Measurements from ENCODE around the gene SMIM21. TPM values are rescaled to one million over a fixed set of nuclear protein-coding genes. Genes with fewer than 3 reads are reported as not detected.

Gene SMIM21
- total RNA-seq, 1 experiment from 2014 or later: not detected

DNA sequence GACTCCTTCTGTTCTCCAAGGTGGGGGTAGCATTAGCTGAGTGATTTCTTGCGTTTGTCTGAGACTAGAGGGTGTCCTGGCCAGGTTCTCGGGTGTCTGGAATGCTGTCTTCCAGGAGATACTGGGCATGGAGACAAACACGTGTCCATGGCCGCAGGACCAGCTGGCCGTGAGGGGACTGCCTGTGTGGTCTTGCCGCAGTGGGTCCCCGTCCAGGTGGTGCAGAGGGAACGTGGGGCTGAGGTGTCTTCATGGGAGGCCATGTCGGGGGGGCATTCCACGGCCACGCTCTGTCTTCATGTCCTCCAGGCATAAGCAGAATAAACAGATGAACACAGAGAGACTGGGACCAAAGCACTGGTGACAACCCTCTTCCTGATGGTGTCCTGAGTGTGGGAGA is 66.6 kb downstream of the SMIM21 start:
- ChIA-PET CTCF (no interaction called here), POLR2A (no interaction called here)
- H3K4me1 Mint-ChIP-seq (ENCODE audit: low read depth, unreplicated experiment): no peaks in the 10 kb centered on the region
- TF ChIP-seq, protein P1, sequence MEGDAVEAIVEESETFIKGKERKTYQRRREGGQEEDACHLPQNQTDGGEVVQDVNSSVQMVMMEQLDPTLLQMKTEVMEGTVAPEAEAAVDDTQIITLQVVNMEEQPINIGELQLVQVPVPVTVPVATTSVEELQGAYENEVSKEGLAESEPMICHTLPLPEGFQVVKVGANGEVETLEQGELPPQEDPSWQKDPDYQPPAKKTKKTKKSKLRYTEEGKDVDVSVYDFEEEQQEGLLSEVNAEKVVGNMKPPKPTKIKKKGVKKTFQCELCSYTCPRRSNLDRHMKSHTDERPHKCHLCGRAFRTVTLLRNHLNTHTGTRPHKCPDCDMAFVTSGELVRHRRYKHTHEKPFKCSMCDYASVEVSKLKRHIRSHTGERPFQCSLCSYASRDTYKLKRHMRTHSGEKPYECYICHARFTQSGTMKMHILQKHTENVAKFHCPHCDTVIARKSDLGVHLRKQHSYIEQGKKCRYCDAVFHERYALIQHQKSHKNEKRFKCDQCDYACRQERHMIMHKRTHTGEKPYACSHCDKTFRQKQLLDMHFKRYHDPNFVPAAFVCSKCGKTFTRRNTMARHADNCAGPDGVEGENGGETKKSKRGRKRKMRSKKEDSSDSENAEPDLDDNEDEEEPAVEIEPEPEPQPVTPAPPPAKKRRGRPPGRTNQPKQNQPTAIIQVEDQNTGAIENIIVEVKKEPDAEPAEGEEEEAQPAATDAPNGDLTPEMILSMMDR (IDR thresholded peaks at IDR 0.05; ENCODE audit: insufficient read depth in 1 of 2, low read depth in 1 of 2, low read length in 1 of 2, severe bottlenecking in 1 of 2, unreplicated experiment in 1 of 2): no peak
- H3K27ac Mint-ChIP-seq (ENCODE audit: unreplicated experiment): no peak overlapping the region
- Histone ChIP-seq H3K27me3 (replicated peaks; ENCODE audit: control insufficient read depth, insufficient read depth, low read length) (no peaks in the 10 kb centered on the region), H3K36me3 (ENCODE audit: control insufficient read depth, insufficient read depth, low read length) (no peaks in the 10 kb centered on the region), H3K9me3 (no peaks in the 10 kb centered on the region), H3K4me1 (no peaks in the 10 kb centered on the region), H3K4me3 (ENCODE audit: low read depth, low read length) (no peak overlapping the region)
- H3K36me3 Mint-ChIP-seq (ENCODE audit: insufficient read depth, unreplicated experiment): no peaks in the 10 kb centered on the region
- H3K27me3 Mint-ChIP-seq (ENCODE audit: insufficient read depth, unreplicated experiment): peaks cover 5% of the 10 kb centered on the region
- DNase-seq: no peak
- no TSS peak for BruUV-seq (replicated peaks)
- intact Hi-C loops (cut with micrococcal nuclease; ENCODE audit: unreplicated experiment): no loop called here
- no peak overlapping the region for H3K4me3 Mint-ChIP-seq (ENCODE audit: unreplicated experiment)
- H3K9me3 Mint-ChIP-seq (ENCODE audit: unreplicated experiment): peaks cover 16% of the 10 kb centered on the region

DNA sequence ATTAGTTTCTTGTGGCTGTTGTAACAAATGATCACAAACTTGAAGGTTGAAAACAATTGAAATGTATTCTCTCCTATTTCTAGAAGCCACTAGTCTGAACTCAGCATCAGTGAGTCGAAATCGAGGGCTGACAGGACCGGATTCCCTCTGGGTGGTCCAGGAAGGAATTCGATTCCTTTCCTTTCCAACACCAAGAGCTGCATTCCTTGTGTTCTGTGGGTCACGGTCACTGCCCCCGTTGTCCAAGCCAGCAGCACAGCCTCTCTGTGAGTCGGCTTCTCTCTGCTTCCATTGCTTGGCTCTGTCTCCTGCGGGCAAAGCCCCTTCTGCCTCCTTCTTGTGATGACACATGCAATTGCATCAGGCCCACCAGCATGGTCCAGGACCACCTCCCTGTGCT is 67.3 kb downstream of the SMIM21 start:
- Mint-ChIP-seq H3K4me3 (ENCODE audit: unreplicated experiment) (no peak overlapping the region), H3K9me3 (ENCODE audit: unreplicated experiment) (peaks cover 16% of the 10 kb centered on the region), H3K27ac (ENCODE audit: unreplicated experiment) (no peak overlapping the region), H3K4me1 (ENCODE audit: low read depth, unreplicated experiment) (no peaks in the 10 kb centered on the region), H3K27me3 (ENCODE audit: insufficient read depth, unreplicated experiment) (peaks cover 5% of the 10 kb centered on the region), H3K36me3 (ENCODE audit: insufficient read depth, unreplicated experiment) (no peaks in the 10 kb centered on the region)
- CTCF ChIA-PET: no interaction called here
- H3K4me1 ChIP-seq: no peaks in the 10 kb centered on the region
- POLR2A ChIA-PET: no interaction called here
- no peaks in the 10 kb centered on the region for H3K27me3 ChIP-seq (replicated peaks; ENCODE audit: control insufficient read depth, insufficient read depth, low read length)
- no TSS peak for BruUV-seq (replicated peaks)
- H3K4me3 ChIP-seq (ENCODE audit: low read depth, low read length): no peak overlapping the region
- no peaks in the 10 kb centered on the region for H3K9me3 ChIP-seq
- TF ChIP-seq, protein P1 (IDR thresholded peaks at IDR 0.05; ENCODE audit: insufficient read depth in 1 of 2, low read depth in 1 of 2, low read length in 1 of 2, severe bottlenecking in 1 of 2, unreplicated experiment in 1 of 2): no peak
- intact Hi-C loops (cut with micrococcal nuclease; ENCODE audit: unreplicated experiment): no loop called here
- no peaks in the 10 kb centered on the region for H3K36me3 ChIP-seq (ENCODE audit: control insufficient read depth, insufficient read depth, low read length)
- DNase-seq: no peak

Other genes starting within 250 kb of the SMIM21 start
- 9.3 and 9.6 TPM in 2 replicates for gene PTGR3, start 218.6 kb downstream of the SMIM21 start, total RNA-seq (2022)
- 3.4 and 4.4 TPM in 2 replicates for gene TSHZ1, start 216.9 kb downstream of the SMIM21 start, total RNA-seq (2022)

Data from Caco-2 (cell line).